ENCODE data around the gene VWA7.

DNA sequence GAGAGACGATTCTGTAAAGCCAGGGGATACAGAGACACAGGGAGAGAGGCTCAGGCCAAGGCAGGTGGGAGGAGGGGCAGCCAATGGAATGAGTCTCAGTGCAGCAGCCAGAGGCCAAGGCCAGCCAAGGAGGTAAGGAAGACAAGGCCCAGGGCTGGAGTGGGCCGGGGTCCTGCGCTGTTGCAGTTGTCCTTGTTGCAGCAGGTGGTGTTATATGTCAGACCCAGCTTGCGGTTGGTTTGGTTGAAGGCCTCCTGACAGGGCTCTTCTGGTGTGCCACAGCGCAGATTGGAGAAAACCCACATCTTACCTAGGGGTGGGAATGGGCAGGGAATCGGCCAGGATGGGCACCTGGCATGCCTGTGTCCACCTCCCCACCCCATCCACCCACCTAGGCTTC, 58.1 kb downstream of the VWA7 start:
- TF ChIP-seq, protein P1, sequence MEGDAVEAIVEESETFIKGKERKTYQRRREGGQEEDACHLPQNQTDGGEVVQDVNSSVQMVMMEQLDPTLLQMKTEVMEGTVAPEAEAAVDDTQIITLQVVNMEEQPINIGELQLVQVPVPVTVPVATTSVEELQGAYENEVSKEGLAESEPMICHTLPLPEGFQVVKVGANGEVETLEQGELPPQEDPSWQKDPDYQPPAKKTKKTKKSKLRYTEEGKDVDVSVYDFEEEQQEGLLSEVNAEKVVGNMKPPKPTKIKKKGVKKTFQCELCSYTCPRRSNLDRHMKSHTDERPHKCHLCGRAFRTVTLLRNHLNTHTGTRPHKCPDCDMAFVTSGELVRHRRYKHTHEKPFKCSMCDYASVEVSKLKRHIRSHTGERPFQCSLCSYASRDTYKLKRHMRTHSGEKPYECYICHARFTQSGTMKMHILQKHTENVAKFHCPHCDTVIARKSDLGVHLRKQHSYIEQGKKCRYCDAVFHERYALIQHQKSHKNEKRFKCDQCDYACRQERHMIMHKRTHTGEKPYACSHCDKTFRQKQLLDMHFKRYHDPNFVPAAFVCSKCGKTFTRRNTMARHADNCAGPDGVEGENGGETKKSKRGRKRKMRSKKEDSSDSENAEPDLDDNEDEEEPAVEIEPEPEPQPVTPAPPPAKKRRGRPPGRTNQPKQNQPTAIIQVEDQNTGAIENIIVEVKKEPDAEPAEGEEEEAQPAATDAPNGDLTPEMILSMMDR (IDR thresholded peaks at IDR 0.05): no peak
- TF ChIP-seq CEBPB (IDR thresholded peaks at IDR 0.05) (no peak), KDM5A (IDR thresholded peaks at IDR 0.05) (no peak), POLR2A (IDR thresholded peaks at IDR 0.05; ENCODE audit: low read length) (no peak), CHD4 (IDR thresholded peaks at IDR 0.05; ENCODE audit: borderline replicate concordance) (no peak), EP300 (IDR thresholded peaks at IDR 0.05) (no peak)
